Measurements from ENCODE around the gene SIDT1.

DNA sequence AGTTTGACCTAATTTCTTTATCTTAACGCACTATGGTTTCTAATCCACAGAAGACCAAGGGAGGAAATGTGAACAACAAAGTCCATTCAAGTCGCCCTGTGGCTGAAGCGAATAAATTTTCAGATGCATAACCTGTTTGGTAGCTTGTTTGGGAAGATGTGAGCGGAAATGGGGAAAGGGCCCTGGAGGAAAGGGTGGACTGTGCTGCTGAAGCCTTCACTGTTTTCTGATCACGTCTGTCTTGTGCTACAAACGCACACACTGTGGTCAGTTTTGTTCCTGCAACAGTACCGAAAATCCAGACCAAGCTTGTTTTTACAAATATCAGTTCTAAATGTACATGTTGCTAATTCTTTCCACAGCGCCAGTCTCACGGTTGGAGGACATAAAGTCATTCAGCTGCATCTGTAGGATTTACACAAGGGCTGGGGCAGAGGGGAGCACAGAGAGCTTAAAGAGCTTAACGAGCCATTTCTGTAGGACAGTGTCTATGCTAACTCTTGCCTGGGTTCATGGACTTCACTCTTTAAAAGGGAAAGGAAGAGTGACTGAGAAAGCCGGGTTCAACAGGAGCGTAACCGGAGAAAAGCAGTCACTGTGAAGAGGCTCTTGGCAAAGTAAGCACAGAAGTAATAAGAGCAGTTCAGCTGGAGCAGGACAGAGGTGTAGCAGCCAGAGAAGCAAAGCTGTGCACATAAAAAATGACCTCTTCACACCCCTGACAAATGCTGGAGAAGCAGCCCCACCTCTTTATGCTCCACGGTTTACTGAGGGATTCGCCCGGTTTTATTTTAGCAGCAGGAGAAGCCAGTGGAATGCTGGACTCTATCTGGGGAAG lies 97.4 kb downstream of the SIDT1 start:
- no peak for TF ChIP-seq CTCF (IDR thresholded peaks at IDR 0.05)
- TF ChIP-seq EZH2 (IDR thresholded peaks at IDR 0.05), result no peak
- no peak for TF ChIP-seq EZH2phosphoT487 (IDR thresholded peaks at IDR 0.05)

Measured in neural progenitor cell (in vitro differentiated cells).